HG03442 (cell line): ENCODE data around the gene EIF2D.

Experiments
- ATAC-seq: cut with Tn5 transposase; IDR thresholded peaks from one replicate; pipeline ENCODE4 v1.9.1; 2021; ENCODE audit warnings: mild to moderate bottlenecking, moderate library complexity; ENCODE audit not compliant: unreplicated experiment

Gene EIF2D

DNA sequence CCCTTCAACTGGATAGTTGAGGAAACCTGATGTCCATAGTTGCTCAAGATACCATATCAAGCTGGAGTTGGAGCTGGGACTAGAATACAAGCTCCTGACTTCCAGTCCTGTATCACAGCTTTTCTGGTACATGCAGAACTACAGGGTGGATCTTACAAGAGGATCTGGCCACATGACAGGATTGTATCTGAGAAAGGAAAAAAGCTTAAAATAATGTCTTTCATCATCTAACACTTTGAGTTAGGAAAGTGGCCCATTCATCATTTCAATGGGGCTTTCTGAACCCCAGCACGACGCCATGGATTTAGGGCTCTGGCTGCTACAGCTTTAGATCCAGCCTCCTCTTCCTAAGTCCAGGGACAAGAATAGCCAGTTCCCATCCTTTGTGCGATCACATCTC is 58.1 kb downstream of the EIF2D start:
- no peak for ATAC-seq

DNA sequence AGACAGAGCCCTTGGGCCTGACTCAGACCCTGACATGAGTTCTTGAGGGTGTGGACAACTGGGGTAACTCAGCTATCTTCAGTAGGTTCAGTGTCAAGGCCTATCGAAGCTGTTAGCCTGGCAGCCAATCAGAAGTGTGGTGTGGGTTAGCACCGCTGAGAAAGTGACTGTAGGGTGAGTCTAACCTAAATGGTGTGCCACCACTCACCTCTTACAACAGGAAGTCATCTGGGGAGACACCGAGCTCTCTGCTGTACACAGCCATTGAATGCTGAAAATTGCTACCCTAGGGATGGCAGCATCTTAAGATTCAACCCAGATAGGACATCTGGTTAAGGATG is 60.3 kb downstream of the EIF2D start:
- no peak for ATAC-seq

DNA sequence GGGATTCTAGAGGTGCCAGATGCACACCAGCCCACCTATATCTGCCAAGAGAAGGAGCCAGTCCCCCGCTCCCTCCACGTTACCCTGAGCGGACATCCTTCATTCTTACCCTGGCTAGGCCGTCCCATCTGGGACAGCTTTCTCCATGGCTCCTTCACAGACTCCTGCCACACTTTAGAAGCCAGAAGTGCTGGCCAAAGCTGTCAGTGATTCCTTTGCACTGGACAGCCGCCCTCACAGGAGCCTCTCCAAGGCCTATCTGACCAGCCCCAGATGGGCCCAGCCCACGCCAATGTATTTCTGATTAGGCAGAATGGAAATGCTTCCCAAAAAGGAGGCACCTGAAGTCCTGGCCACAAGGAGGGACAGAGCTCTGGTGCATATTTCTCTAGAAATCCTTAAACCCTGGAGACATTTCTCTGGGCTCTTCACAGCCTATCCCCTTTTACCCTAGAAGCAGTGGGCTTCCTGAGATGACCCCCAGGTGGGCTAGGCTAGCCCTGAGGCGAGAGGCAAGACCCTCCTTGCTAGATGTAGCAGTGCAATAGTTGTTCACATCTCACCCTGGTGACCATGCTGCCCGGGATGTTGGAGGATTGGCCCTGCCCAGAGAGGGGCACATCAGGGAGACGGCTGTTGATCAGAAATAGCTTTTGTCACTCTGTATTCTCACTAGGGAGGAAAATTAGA is 60.8 kb downstream of the EIF2D start:
- no peak for ATAC-seq

DNA sequence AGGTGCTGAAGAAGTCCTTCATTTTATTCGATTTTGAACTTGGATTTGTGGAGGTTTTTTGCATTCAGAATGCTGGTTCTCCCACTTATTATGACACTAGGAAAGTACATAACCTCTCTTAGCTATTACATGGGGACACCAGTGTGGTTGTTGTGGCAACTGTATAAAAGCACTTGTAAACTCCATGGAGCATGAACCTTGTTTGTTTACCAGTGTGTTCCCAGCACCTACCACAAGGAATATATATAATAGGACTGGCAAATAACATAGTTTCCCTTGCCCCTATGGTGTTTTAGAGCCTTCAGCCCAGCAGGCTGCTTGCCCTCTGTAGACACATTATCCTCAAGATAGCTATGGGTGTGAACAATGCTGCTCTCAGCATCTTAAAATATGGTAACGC is 61.8 kb downstream of the EIF2D start:
- ATAC-seq, result no peak

DNA sequence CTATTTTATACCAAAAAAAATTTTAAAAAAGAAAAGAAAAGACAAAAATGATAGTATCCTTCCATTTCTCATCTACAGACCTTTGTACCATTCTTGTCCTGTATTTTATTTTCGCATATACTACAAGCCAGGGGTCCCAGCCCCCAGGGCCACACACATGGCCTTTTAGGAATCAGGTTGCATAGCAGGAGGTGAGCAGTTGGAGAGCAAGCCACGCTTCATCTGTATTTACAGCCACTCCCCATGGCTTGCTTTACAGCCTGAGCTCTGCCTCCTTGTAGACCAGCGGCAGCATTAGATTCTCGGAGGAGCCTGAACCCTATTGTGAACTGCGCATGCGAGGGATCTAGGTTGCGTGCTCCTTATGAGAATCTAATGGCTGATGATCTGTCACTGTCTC is 65.2 kb downstream of the EIF2D start:
- no peak for ATAC-seq

DNA sequence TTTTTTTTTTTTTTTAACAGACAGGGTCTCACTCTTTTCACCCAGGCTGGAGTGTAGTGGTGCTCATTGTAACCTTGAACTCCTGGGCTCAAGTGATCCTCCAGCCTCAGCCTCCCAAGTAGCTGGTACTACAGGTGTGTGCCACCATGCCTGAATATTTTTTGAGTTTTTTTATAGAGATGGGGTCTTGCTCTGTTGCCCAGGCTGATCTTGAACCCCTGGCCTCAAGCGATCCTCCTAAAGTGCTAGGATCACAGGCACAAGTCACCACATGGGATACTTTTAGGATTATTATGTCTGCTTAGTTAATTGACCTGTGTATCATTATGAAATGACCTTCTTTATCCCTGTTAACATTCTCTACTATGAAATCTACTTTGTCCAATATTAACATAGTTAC is 66.9 kb downstream of the EIF2D start:
- no peak for ATAC-seq

DNA sequence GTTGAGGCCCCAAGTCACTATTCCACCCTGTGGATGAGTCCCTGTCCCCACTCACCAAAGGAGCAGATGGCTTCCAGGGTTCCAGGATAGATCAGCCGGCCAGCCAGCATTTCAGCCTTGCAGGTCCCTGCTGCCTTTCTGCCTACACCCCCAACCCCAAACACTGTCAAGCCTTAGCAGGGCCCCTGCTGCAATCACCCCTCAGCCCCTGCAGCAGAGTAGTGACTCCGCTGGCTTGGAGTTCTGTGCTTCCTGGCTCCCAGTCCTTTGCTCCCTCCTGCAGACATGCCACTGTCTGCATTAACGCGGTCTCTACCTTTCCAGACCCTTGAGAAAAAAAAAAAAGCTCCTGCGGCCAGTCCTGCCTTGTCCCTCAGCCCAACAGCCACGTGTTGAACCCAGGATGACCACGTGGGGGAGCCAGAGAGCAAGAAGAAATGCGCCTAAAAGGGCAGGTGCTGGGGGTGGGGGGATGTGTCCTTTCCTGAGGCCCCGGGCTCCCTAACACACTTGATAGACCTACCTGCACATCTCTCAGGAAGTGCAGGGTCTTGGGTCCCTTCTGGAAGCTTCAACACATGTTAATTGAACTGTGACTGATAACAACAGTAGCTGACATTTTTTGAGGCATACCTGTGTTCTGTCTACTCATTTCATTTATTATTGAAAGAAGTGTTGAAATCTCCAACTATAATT is 67.6 kb downstream of the EIF2D start:
- ATAC-seq, result no peak
